Kidney tubule cell (primary cell): ENCODE measurements around the gene SPATA25.
A peak's percentile ranks its signal among the peaks of the same experiment; 100 is the strongest.
"Not testable (repeated sequence)": the region's sequence is repeated elsewhere in the genome, so short reads cannot be mapped to it uniquely, and the experiment has no call there.

Experiments
- DNase-seq: peaks from one replicate; pipeline ENCODE4 v3.0.0-alpha.2; 2018; ENCODE audit warnings: low spot score

SPATA25 gene

DNA sequence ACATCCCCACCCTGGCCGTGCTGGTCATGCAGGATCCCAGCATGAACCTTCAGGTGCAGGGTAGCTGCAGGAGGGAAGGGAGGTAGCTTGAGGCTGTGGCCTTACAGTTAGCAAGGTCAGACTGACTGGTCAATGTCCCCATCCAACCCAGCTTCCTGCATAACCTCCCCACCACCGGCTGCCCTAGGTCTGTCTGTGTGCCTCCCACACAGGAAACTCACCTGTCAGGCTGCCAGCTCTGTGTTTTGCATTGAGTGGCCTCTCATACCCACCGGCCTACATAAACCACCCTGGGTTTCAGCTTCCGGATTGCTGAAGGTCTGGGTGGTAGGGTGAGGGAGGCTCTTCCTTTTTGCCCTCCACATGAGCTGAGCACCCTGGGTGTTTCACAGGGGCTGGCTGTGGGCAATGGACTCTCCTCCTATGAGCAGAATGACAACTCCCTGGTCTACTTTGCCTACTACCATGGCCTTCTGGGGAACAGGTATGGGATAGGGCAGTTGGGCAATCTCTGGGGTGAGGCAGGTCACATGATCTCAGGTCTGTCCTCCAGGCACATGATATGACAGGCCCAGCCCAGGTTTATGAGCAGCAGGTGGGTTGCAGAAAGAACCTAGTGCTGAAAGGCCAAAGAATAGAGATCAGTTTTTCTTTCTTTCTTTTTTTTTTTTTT, 5.5 kb upstream of the SPATA25 start:
- no peak for DNase-seq

DNA sequence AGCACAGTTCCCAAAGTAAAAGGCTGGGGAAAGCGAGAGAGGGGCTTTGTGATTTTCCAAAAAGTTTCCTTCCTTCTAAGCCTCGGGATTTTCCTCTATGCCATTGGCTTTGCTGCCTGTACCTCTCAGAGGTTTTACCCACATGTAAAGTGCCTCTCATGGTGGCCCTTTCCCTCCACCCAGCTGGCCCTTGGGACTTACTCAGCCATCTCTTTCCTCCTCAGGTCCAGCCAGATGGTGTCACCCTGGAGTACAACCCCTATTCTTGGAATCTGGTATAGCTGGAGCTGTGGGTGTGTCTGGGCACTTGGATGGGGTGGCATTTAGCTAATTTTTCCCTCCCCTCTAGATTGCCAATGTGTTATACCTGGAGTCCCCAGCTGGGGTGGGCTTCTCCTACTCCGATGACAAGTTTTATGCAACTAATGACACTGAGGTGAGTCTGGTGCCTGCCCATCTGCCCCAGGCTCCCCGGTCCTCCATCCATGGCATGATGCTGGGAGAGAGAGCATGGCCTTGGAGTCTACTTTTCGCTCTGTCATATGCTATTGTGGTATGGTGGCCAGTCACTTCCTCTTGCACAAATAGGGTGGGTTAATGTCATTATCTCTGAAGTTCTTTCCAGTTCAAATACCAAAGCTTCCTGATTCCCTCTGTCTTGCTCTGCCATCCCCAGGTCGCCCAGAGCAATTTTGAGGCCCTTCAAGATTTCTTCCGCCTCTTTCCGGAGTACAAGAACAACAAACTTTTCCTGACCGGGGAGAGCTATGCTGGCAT, 4.8 kb upstream of the SPATA25 start:
- peak; percentile 65 for DNase-seq

DNA sequence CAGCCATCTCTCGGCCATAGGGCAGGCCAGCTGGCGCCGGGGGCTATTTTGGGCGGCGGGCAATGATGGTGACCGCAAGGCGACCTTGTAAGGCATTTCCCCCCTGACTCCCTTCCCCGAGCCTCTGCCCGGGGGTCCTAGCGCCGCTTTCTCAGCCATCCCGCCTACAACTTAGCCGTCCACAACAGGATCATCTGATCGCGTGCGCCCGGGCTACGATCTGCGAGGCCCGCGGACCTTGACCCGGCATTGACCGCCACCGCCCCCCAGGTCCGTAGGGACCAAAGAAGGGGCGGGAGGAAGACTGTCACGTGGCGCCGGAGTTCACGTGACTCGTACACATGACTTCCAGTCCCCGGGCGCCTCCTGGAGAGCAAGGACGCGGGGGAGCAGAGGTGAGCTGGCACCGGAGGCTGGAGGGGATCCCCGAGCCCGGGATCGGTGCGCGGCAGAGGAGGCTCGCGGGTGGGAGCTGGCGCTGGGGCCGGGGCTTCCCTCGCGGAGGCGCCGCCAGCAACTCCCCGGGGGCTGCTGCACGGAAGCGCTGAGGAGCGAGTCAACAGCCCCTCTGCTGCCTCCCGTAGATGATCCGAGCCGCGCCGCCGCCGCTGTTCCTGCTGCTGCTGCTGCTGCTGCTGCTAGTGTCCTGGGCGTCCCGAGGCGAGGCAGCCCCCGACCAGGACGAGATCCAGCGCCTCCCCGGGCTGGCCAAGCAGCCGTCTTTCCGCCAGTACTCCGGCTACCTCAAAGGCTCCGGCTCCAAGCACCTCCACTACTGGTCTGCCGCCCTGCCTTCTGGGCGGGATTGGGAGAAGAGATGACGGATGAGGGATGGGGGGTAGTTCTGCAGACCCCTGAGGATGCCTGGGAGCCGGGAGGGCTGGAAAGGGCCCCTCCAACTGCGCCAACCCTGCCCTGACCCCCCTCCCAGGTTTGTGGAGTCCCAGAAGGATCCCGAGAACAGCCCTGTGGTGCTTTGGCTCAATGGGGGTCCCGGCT, 3.9 kb upstream of the SPATA25 start, which contains the start of the genes CTSA and NEURL2:
Gene CTSA (plus strand): TSS at position 351 of the 999 bp plus-strand sequence. CDS start 234 bp downstream, at position 585.
Gene NEURL2 (minus strand): TSS at position 224 of the 999 bp plus-strand sequence. CDS start 217 bp downstream, at position 7.
- peak; percentile 88 for DNase-seq

DNA sequence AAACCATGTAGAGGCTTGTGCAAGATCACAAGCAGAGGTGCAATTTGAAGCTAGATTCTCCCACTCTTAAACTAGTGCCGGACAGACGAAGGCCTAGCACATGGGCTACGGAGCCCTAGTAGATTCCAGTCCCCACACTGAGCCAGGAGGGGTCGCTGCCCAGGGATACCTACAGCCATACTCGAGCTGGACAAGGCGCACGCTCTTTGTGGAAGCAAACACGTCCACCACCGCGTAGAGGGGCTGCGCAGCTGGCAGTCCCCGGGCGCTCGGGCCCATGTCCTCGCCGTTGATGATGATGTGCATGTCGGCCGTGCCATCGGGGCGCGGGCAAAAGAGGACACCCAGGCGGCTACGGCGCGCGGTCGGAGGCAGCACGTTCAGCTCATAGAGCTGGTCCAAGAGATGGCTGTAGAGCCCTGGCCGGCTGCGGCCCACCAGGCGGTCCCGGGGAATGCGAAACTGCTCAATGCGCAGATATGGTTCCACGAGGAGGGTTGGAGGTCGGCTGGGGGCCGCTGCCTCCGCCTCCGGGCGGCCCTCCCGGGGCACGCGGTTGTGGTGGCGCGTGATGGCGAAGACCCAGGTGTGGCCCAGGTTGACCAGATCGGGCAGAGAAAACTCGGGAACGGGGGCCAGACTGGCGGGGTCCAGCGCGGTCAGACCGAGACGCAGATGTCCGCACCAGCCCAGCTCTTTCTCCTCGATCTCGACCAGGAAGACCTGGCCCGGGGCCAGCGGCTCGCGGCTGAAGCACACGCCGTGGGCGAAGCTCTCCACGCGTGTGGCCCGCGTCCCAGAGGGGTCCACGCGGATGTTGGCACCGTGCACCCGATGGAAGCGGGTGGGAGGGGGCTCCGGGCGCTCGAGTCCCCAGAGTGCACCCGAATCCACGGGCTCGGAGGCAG, 2.9 kb upstream of the SPATA25 start:
- peak; percentile 72 for DNase-seq

DNA sequence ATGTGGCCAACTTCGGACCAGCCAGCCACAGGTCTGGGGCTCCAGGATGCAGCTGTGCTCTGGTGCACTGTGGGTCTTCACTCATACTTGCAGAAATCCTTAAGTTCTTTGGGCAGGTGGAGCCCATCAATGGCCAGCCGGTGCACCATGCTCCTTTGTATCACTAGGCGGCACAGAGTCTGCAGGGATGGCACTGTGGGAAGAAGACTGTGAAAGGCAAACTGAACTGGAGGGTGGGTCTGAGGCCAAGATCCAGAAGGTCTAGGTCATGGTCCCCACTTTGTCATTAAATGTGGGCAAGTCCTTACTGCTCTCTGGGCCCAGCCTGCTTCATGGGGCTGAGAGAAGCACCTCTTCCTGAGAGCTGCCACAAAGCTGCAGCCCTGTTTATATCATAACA, 1.3 kb upstream of the SPATA25 start:
- DNase-seq: no peak

DNA sequence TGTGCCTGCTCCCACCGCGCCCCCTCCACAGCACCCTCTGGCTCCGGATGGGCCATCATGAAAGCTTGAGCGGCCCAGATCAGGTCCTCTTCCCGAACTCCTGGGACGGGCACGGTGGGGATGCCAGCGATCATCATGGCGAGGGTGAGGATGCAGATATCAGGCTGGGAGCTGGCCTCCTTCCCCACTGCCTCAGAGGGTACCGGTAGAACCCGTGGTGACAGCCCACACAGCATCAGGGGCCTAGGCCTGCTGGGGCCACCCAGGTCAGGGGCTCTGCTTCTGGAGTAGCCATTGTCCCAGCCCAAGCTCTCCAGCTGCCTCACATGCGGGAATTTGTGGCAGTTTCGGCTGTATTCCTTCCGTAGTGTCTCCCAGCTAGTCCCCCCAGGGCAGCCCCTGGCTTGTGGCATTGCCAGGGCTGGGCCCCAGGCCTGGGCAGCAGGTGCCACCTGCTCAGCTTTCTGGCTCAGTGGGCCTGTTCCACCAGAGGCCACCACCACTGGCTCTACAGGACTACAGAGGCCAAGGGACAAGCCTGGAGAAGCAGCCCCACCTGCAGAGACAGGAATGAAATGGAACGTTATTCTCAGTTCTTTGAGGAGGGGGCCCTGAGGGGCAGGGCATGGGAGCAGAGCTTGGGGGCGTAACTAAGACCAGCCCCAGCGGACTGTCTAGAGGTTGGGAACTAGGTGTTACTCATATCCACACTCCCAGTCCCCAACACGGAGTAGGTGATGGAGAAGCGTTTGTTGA, 654 bp downstream of the SPATA25 start:
- DNase-seq: no peak

DNA sequence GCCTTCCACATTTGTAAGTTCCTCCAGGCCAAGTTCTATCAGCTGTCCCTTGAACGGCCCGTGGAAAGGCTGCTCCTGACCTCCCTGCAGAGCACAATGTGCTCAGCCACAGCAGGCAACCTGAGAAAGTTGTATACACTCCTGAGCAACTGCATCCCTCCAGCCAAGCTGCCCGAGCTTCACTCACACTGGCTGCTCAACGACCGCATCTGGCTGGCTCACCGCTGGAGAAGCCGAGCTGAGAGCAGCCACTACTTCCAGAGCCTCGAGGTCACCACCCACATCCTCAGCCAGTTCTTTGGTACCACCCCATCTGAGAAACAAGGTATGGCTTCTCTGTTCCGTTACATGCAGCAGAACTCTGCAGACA, 4.3 kb downstream of the SPATA25 start:
- no peak for DNase-seq

DNA sequence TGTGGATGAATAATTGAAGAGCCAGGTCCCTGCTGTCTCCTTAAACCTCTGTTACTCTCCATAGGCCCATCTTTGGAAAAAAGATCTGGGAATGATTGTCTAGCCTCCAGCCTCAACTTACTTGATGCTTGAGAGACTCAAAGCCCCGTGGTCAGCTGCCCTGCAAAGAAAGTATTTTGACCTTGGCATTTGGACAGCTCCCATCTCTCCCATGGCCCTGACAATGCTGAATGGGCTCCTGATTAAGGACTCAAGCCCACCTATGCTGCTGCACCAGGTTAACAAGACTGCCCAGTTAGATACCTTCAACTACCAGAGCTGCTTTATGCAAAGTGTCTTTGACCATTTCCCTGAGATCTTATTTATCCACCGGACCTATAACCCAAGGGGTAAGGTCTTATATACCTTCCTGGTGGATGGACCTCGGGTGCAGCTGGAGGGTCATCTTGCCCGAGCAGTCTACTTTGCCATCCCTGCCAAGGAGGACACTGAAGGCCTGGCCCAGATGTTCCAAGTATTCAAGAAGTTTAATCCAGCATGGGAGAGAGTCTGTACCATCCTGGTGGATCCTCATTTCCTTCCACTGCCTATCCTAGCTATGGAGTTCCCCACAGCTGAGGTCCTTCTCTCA, 4.8 kb downstream of the SPATA25 start:
- no peak for DNase-seq

DNA sequence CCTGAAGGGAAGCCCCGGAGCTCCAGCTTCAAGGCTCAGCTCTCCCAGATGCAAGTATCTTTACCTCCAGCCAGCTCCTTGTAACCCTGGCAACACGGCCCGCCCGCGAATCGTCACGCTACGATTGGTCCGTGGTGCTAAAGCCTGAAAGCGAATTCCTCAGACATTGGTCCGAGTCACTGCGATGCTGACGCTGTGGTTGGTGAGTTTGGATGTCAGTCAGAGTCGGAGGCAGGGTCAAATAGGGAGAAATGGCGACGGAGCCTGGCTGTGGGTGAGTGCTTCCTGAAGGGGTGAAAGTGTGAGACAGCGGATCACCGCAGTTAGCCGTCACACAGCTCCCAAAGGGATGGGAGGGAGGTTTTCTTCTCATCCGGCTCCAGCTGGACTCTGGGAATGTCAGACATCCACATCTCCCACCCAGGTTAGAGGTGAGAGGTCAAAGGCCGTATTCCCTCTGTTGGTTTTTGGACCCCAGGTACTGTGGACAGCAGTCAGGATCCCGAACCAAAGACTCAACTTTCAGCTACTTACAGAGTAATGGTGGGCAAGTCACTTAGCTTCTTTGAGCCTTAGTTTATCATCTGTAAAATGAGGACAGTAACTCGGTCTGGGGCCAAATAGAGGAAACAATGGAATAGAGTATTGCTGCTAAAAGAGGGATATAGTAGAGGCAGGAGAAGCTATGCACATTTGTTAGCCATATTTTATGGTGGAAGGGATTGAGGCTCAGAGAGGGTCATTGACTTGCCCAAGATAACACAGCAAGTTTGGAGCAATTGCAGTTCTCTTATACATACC, 6.2 kb downstream of the SPATA25 start, which contains the start of gene ZSWIM1:
Gene ZSWIM1 (plus strand): TSS at position 240 of the 801 bp plus-strand sequence. CDS start 1,366 bp downstream, outside the sequence.
- peak; percentile 99 for DNase-seq

DNA sequence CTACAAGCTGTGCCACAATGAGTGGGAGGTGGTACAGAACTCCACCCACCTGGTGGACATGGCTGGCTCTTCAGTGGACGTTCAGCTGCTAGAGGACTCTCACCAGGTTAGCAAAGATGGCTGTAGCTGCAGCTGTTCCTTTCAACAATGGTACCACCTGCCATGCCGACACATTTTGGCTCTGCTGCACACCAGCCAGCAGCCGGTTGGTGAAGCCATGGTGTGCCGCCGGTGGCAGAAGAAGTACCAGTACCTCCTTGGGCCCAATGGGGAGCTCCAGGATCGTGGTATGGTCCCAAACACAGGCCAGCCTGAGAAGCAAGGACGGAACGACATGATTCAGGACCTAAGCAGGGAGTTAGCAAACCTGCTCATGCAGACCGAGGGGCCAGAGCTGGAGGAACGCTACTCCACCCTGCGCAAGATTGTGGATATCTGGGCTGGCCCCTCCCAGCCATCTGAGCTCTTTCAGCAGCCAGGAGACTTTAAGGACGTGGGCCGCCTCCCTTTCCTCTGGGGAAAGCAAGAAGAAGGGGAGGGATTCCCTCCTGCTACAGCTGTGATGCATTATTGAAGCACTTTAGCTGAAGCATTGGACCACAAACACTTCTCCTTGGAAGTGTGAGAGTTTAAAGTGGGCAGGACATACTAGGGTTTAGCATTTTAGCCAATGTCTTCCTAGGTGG, 9.2 kb downstream of the SPATA25 start:
- DNase-seq: no peak

DNA sequence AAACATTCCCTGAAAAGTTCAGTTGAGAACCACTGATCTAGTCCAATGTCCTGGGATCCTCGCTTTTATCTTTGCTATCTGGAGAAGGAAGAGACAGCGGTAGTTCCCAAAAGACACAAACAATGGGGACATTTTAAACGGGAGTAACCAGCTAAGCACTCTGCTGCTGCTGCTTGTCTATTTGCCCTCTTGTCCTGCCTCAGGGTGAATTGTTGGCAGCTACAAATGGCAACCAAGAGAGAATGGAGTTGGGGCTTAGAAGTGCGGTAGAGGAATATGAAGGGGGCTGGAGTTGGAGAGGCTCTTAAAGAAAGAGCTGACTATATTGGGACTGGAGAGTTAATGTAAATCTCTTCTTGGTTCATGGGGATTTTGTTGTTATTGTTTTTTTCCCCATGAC, 12.8 kb downstream of the SPATA25 start:
- DNase-seq: no peak

DNA sequence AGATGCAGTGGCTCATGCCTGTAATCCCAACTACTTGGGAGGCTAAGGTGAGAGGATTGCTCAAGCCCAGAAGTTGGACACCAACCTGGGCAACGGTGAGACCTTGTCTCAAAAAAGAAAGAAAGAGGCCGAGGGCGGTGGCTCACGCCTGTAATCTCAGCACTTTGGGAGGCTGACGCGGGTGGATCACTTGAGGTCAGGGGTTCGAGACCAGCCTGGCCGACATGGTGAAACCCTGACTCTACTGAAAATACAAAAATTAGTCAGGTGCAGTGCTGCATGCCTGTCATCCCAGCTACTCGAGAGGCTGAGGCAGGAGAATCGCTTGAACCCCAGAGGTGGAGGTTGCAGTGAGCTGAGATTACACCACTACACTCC, 13.3 kb downstream of the SPATA25 start:
- not testable (repeated sequence) for DNase-seq

DNA sequence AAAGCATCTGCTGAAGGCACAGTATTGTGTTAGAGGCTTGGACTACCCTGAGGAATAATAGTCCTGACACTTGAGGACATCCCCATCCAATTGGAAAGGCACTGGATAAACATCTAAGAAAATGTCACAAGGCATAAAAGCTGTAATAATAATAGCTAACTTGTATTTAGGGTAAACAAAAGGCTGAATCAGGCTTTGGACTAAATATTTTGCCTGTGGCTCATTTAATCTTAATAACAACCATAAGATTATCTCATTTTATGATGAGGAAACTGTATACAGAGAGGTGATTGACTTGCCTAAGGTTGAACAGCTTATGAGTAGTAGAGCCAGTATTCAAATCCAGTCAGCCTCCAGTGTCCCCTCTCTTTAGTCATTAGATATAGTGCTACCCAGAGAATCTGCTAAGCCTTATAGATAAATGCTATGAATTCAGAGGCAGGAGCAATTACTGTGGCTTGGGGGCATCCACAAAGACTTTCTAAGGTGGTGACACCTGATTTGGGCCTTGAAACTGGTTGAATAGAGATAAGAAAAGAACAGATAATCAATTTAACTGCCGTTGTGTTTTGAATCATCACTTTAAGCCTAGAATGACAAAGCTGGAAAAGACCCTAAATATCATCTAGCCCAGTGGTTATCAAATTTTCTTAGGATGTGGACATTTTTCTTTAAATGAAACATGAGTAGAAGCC, 13.9 kb downstream of the SPATA25 start:
- no peak for DNase-seq

DNA sequence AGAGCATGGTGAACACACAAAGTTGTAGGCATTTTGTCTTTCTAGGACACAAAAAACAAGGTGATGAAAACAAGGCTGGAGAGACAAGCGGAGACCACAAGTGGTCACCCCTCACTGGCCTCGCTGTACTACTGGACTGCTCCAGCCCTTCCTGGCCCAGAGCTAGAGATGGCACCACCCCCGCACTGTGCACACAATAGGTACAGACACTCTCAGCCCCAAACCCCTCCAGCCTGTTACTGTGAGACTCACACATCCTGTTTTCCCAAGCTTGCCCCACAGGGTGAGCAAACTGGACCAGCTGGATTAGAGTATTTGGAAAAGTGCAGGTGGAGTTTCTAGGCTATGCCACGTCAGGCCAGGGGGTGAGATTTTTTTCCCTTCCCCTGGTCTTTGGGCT, 14.8 kb downstream of the SPATA25 start:
- no peak for DNase-seq

DNA sequence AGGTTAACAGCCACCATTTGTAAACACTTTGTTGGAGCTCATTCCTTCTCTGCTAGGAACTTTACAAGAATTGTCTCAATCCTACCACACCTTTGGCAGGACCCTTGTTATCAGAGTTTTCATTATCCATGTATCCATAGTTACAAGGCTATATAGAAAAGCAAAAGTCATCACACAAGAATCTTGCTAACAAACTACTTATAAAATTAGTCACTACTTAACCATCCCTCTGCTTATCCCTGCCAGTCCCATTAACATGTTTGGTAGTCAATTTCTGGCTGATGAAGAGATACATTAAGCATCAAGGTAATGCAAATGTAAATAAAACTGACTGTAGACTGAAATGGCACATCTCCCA, 19.6 kb downstream of the SPATA25 start:
- DNase-seq: peak; percentile 74

DNA sequence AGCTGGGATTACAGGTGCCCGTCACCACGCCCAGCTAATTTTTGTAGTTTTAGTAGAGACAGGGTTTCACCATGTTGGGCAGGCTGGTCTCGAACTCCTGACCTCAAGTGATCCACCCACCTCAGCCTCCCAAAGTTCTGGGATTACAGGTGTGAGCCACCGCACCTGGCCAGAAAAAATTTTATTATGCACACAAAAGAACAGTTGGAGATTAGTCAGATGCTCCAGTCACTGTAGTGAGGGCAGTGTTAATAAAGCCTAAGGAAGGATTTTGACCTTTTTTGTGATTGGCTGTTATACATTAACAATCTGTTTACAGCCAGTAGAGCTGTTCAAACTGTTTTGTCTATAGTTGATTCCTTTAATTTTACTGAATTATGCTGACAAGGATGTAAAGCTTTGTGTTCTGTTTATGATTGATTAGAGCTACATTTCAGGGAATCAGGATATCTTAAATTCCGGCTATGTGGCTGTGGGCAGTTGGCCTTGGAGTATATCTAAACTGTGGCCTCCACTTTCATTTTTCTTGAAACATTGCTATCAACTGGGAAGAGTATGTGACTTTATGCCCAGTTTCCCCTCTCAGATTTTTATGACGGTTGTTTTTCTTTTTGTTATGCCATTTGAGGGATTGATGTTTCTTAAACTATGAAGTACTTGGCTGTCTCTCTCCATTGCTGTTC, 20.1 kb downstream of the SPATA25 start:
- no peak for DNase-seq

DNA sequence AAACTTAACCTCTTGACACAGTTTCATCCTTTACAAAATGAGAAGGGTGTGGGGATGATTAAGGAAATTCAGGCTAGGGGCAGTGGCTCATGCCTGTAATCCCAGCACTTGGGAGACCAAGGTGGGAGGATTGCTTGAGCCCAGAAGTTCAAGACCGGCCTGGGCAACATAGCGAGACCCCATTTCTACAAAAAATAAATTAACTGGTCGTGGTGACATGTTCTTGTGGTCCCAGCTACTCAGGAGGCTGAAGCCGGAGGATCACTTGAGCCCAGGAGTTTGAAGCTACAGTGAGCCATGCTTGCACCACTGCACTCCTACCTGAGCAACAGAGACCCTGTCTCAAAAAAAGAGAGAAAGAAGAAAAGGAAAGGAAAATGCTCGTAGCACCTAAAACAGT, 21.0 kb downstream of the SPATA25 start:
- DNase-seq: no peak
